Urinary bladder (tissue), 4 donors: ENCODE data around the gene SAFB2. TPM values are rescaled to one million over a fixed set of nuclear protein-coding genes. Genes with fewer than 3 reads are reported as not detected.
"Not testable (repeated sequence)": the region's sequence is repeated elsewhere in the genome, so short reads cannot be mapped to it uniquely, and the experiment has no call there.

ENCODE experiments used
- DNase-seq: peaks from one replicate; pipeline ENCODE4 v3.0.0-alpha.2; 2015; ENCODE audit errors: extremely low spot score
- H3K27ac ChIP-seq: one replicate; pipeline ENCODE4 v1.5.1; 2013; ENCODE audit warnings: low read depth, mild to moderate bottlenecking, moderate library complexity
- H3K36me3 ChIP-seq: one replicate; pipeline ENCODE4 v1.6.1; 2013; ENCODE audit warnings: mild to moderate bottlenecking, moderate library complexity; ENCODE audit not compliant: insufficient read depth
- H3K4me1 ChIP-seq: one replicate; pipeline ENCODE4 v1.6.1; 2013; ENCODE audit warnings: mild to moderate bottlenecking, moderate library complexity; ENCODE audit not compliant: insufficient read depth
- H3K4me3 ChIP-seq: one replicate; pipeline ENCODE4 v1.5.1; 2013; ENCODE audit warnings: low read depth, low read length
- WGBS: extraction: QIAGEN DNeasy Blood & Tissue Kit; methylation state at CpG from one replicate; pipeline ENCODE4 v1.1.7; 2013; 5-methylcytosine and 5-hydroxymethylcytosine counted together
- polyA plus RNA-seq: library from polyadenylated mRNA; stranded (reverse); fragments of 200-250 nt; gene quantifications from one replicate; pipeline ENCODE4 v1.2.3, GENCODE V29; 2013
- total RNA-seq: library from RNA; depleted of rRNA; stranded (reverse); fragments of >200 nt; gene quantifications from one replicate; pipeline ENCODE4 v1.2.3, GENCODE V29; 2014
- donor health status: healthy with polysubstance abuse.
- donor health status: healthy.

Gene SAFB2
- total and polyA plus RNA-seq, 2 donors, result 47.9 to 53.5 TPM

DNA sequence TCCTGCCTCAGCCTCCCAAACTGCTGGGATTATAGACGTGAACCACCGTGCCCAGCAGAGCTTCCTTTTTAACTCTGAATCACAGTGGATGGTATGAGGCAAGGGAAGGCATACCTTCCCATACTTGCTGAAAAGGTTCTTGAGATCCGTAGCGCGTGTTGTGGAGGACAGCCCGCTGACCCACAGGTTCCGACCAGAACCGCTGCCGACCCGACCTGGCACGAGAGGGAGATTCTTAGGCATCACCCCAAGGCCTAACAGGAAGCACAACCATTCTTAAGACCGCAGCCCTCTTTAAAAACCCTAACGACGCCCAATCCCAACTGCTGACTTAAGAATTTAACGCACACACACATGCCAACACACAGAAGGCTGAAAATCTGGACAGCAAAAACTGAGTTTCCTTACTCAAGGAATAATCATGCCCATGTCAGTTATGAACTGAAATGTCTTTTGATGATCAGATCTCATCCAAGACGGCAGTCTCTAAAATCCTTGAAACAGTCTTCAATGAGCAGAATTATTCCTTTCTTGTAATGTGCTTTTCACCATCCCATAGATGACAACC lies 12.6 kb downstream of the SAFB2 start:
- 95% methylated on average over 16 of the region's 16 CpGs for WGBS
- Histone ChIP-seq H3K4me3 (no peak overlapping the region), H3K36me3 (peaks cover 7% of the 10 kb centered on the region), H3K4me1 (no peaks in the 10 kb centered on the region), H3K27ac (no peak overlapping the region)
- DNase-seq, result no peak

DNA sequence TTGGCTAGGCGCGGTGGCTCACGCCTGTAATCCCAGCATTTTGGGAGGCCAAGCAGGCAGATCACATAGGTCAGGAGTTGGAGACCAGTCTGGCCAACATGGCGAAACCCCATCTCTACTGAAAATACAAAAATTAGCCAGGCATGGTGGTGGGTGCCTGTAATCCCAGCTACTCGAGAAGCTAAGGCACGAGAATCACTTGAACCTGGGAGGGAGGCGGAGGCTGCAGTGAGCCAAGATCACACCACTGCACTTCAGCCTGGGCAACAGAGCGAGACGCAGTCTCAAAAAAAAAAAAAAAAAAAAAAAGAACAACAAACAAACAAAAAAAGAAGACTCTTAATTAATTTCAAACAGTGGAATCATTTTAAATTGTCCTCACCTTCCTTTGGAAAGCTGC lies 13.8 kb downstream of the SAFB2 start:
- peaks cover 12% of the 10 kb centered on the region for H3K36me3 ChIP-seq
- DNase-seq, H3K4me3 ChIP-seq, H3K4me1 ChIP-seq, H3K27ac ChIP-seq: not testable (repeated sequence)
- WGBS, result 94% methylated on average over 9 of the region's 9 CpGs

DNA sequence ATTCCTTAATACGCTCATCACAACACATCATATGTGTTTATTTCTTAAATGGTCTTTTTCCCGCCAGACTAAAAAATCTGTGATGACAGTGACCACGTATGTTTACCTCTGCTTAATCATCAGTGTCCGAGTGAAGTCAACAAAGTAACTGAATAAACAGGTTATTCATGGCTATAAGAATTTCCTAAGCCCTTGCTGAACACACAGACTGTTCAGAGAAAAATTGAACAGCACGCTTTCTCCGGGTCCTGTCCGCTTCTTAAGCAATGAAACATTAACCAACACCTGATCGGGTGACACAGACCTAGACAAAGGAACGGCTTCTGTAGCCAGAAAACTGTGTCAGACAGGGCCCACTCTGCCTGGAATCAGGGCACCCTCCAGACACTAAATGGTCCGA lies 14.3 kb downstream of the SAFB2 start:
- 92% methylated on average over 10 of the region's 10 CpGs for WGBS
- DNase-seq, result no peak
- no peak overlapping the region for H3K4me3 ChIP-seq
- H3K36me3 ChIP-seq, result peaks cover 16% of the 10 kb centered on the region
- no peak overlapping the region for H3K27ac ChIP-seq
- no peaks in the 10 kb centered on the region for H3K4me1 ChIP-seq

DNA sequence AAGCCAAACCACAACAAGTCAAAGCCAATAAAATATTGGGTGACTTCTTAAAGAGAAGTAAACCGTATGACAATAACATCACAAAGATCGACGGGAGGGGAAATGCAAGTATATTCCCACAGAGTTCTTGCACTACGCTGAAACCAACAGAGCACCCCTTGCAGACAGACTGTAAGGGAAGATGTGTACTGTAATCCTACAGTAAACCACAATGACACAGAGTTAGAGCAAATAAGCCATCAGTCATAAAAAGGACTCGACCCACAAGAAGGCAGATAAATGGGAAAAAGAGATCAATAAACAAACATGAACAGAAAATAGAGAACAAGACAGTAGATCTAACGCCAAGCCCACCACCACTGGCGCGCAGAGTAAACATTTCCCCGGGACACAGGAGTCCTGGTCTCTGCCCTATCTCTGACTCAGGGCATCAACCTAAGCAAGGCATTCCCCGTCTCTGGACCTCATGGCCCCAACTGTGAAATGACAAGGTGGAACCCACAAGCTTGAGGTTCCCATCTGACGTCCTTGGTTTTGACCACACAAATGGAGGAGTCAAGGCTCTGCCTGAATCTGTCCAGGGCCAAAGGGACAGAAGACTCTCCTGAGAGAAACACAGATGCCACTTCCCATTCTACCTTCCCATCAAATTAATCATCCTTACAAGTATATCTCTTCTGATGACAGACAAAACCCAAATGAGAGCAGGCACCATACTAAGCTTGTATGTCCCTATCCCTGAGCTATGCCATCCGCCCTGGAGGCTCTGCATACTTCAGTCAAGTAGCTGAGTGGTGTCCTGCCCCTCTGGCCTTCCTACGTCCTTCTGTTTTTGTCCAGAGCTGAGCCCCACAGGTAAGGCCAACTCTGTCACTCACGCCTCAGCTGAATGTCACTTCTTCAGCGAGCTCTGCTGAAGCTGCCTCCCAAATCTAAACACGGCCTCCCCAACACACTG lies 15.0 kb downstream of the SAFB2 start:
- DNase-seq, result no peak
- 93% methylated on average over 16 of the region's 16 CpGs for WGBS
- Histone ChIP-seq H3K36me3 (peaks cover 20% of the 10 kb centered on the region), H3K4me3 (no peak overlapping the region), H3K4me1 (no peaks in the 10 kb centered on the region), H3K27ac (no peak overlapping the region)

DNA sequence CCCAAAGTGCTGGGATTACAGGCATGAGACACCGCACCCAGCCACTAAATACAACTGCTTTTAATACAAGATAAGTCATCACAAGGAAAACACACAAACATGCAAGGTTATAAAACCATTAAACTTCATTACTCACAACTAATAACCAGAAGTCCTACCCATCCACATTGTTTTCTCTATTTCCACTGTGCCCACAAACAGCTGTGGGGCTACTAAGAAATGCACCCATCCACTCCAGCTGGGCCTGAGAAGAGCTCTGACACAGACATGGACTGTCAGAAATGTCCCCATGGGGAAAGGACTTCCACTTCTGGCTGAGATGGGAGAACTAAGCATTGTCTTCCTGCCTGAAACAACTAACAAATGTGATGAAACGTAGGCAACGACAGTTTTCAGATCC lies 17.2 kb downstream of the SAFB2 start:
- Histone ChIP-seq H3K36me3 (peaks cover 17% of the 10 kb centered on the region), H3K4me1 (no peaks in the 10 kb centered on the region), H3K4me3 (no peak overlapping the region), H3K27ac (no peak overlapping the region)
- DNase-seq, result no peak
- WGBS, result 88% methylated on average over 3 of the region's 3 CpGs

DNA sequence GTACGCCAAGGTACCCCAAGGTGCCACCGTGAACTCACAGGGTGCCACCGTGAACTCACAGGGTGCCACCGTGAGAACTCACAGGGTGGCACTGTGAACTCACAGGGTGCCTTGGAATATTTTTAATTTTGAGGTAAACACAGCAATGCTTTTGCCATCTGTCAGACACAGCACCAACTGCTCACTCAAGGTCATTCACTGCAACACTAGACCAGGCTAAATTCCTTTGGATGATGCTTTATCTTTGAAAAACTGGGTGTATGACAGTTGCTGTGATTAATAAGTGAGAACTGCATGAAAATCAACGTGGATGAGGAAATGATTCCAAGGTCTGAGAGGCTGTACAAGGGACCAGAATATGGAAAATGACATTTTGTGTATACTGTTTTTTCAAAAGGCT lies 18.9 kb downstream of the SAFB2 start:
- 89% methylated on average over 5 of the region's 5 CpGs for WGBS

DNA sequence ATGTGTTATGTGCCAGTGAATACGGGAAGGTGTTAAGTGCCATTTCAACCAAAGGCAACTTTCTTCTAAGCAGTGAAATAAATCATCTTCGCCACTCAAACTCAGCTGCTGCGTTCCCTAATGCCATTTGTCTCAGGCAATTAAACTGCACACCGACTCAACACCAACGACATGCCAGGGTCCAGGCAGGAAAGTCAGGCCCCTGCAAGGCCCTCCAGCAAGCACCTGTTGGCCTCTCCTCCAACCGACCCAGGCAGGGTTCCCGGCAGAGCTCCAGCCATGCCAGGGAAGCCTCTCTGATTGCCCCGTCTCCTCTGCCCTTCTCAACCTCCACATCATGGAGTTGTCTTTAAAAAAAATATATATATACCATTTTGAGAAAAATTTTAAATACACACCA lies 21.8 kb downstream of the SAFB2 start:
- DNase-seq, result no peak
- Histone ChIP-seq H3K36me3 (peaks cover 24% of the 10 kb centered on the region), H3K27ac (no peak overlapping the region), H3K4me1 (no peaks in the 10 kb centered on the region), H3K4me3 (no peak overlapping the region)
- 85% methylated on average over 8 of the region's 8 CpGs for WGBS

More for the DNA sequence above, 18.9 kb downstream of the SAFB2 start:
- H3K36me3 ChIP-seq, result peaks cover 20% of the 10 kb centered on the region
- no peak for DNase-seq
- H3K4me1 ChIP-seq, result no peaks in the 10 kb centered on the region
- H3K27ac ChIP-seq, result no peak overlapping the region
- no peak overlapping the region for H3K4me3 ChIP-seq

DNA sequence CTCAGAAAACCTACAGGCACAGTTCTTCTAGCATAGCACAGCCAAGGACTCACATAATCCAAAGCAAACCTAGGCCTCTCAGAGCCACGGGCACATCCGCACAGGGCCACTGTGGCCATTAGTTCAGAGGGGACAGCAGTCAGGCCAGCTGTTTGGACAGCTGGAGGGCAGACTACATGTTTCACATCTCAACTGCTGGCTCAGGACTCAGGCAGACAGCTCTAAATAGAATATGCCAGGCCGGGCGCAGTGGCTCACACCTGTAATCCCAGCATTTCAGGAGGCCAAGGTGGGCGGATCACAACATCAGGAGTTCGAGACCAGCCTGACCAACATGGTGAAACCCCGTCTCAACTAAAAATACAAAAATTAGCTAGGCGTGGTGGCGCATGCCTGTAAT lies 26.8 kb downstream of the SAFB2 start:
- H3K36me3 ChIP-seq, result peaks cover 28% of the 10 kb centered on the region
- no peak for DNase-seq

DNA sequence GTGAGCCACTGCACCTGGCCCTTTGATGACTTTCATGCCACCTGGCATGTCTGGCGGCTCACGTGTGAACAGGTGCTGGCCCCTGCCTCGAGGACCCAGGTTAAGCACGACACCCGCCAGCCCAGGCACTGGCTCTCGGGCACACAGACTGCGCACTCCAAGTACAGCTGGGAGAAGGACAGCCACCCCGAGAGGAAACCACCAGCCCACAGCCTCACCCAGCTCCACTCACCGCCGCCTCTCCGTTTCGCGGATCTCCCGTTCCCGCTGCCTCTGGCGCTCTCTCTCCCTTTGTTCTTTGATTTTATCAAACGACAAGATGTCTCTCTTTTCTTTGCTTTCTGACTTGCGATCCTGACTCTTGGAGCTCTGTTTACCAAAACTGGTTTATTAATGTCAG lies 27.4 kb downstream of the SAFB2 start:
- peaks cover 28% of the 10 kb centered on the region for H3K36me3 ChIP-seq
- DNase-seq, result no peak
- WGBS, result 91% methylated on average over 18 of the region's 18 CpGs
- H3K27ac ChIP-seq, result no peak overlapping the region
- no peak overlapping the region for H3K4me3 ChIP-seq
- no peaks in the 10 kb centered on the region for H3K4me1 ChIP-seq

More for the DNA sequence above, 26.8 kb downstream of the SAFB2 start:
- 94% methylated on average over 9 of the region's 9 CpGs for WGBS
- H3K27ac ChIP-seq, result no peak overlapping the region
- H3K4me1 ChIP-seq, result no peaks in the 10 kb centered on the region
- no peak overlapping the region for H3K4me3 ChIP-seq

DNA sequence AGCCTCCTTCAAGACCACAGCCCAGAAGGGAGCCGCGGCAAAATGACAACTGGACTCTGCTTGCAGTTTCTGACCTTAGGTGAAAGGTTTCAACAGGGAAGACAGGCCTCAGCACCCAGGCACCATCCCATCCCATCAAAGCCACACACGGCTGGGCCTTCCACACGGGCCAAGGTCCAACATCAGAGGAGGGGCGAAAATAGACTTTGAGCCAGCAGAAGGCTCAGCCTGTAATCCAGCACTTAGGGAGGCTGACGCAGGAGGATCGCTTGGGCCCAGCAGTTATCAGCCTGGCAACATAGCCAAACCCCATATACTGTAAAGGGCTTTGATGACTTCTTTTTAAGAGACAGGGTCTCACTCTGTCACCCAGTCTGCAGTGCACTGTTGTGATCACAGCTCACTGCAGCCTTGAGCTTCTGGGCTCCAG lies 28.0 kb downstream of the SAFB2 start:
- 81% methylated on average over 7 of the region's 7 CpGs for WGBS
- Histone ChIP-seq H3K4me1 (no peaks in the 10 kb centered on the region), H3K27ac (no peak overlapping the region), H3K4me3 (no peak overlapping the region), H3K36me3 (peaks cover 28% of the 10 kb centered on the region)
- no peak for DNase-seq

DNA sequence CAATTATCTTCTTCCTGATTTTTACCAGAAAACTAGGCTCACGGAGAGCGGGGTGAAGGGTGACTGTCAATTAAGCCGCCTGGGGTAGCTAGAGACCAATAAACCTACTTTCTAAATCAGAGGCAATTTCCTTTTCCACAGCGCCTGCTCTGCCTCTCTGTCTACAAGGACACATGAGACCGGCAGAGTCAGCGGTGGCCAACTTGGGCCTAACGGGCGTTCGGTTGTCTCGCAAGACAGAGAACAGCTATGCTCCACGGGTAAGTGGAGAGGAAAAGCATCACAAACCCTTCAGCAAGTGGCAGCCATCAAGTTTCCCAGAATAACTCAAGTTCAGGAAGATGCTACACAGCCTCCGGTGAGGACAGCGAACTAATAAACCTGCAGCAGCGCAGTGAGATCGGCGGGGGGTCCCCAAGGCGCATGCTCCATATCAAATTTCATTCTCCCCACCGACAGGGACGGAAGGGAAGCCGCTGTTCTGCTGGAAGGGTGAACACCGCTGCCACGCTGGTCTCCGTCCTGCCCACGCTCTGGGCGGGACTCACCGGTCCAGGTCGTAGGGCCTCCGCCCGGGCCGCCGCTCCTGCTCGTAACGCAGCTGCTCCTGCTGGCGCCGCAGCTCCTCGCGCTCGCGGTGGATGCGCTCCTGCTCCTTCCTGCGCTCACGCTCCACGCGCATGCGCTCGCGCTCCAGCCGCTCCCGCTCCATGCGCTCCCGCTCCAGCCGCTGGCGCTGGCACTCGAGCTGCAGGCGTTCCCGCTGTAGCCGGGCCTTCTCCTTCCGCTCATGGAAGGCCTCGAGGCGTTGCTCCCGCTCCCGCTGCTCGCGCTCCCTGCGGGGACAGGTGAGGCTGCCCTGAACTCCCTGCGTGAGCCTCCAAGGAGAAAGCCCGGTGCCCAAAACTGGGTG lies 29.0 kb downstream of the SAFB2 start:
- DNase-seq, result no peak
- 90% methylated on average over 67 of the region's 67 CpGs for WGBS
- H3K27ac ChIP-seq, result no peak overlapping the region
- peaks cover 29% of the 10 kb centered on the region for H3K36me3 ChIP-seq
- H3K4me1 ChIP-seq, result no peaks in the 10 kb centered on the region
- H3K4me3 ChIP-seq, result no peak overlapping the region

DNA sequence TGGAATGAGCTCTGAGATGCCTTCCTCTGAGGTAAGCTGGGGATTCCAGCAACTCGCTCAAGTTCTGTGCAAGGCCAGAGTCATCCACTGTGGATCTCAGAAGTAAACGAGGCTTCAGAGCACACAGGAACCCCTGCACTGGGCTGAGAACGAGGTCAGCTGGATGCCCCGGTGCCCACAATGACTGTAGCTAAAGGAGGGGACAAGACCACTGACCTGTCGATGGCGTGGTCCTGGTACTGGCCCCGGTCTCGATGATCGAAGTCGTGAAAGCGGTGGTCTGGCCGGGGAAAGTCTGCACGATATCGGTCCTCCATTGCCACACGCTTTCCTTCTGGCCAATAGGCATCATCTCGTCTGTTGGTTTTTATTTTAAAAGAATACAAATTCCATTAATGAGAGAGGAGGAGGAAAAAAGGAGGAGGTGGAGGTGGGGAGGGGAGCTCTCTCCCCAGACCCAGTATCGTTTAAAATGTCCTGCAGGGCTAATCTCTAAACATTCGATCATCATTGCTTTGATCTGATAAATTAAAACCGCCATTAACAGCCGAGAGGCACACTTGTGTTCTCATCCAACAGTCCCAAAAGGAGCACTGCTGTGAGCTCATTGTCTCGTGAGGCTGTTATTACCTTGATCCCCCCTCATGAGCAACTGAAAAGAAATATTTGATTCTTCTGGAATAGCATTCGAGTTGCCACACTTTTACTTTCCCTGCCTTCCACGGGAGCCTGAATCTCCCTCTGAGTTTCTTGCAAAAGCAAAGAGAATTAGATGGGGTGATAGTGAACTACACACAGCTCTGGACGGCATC lies 29.8 kb downstream of the SAFB2 start:
- H3K27ac ChIP-seq, result no peak overlapping the region
- H3K36me3 ChIP-seq, result peaks cover 23% of the 10 kb centered on the region
- 87% methylated on average over 24 of the region's 24 CpGs for WGBS
- H3K4me3 ChIP-seq, result no peak overlapping the region
- DNase-seq, result no peak
- no peaks in the 10 kb centered on the region for H3K4me1 ChIP-seq

DNA sequence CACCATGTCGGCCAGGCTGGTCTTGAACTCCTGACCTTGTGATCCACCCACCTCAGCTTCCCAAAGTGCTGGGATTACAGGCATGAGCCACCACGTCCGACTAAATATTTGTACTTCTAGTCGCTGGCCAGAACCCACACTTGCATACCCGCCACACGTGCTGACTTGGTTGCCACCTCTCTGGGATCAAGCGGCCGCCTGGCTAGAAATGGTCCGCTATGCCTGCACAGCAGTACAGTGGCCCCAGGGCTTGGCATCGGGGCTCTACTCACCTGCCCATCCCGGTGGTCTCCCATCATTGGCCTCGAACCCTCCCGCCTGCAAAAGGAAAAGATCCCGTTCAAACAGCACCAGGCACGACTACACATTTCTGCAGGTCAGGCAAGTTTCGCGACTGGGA lies 31.1 kb downstream of the SAFB2 start:
- peaks cover 23% of the 10 kb centered on the region for H3K36me3 ChIP-seq
- DNase-seq, result no peak
- WGBS, result 96% methylated on average over 17 of the region's 17 CpGs

More for the DNA sequence above, 31.1 kb downstream of the SAFB2 start:
- H3K4me3 ChIP-seq, result no peak overlapping the region
- no peak overlapping the region for H3K27ac ChIP-seq
- no peaks in the 10 kb centered on the region for H3K4me1 ChIP-seq
